WTC11 (cell line): ENCODE measurements around the gene GCHFR. TPM values are rescaled to one million over a fixed set of nuclear protein-coding genes. Genes with fewer than 3 reads are reported as not detected.

Source experiments
- ATAC-seq: fragments of 200-7000 bp; cut with Tn5 transposase; 2 replicates; pipeline ENCODE4 v1.10.0; 2021; ENCODE audit warnings: mild to moderate bottlenecking, moderate library complexity
- CTCF ChIA-PET: fragments of 300-600 bp; sonication (Branson Sonifier 250); formaldehyde crosslinking; loops from one replicate; lab custom pipeline; 2021; ENCODE audit warnings: antibody characterized with exemption; lab: Charles Lee
- POLR2A ChIA-PET: fragments of 350-600 bp; sonication (Branson Sonifier 250); formaldehyde crosslinking; loops from one replicate; lab custom pipeline; 2021; ENCODE audit warnings: antibody characterized with exemption; lab: Charles Lee
- DNase-seq: peaks from one replicate; pipeline ENCODE4 v3.0.0; 2021; ENCODE audit warnings: low spot score
- H3K27ac Mint-ChIP-seq: 2 replicates; pipeline ENCODE4 v1.8.0; 2021; ENCODE audit warnings: mixed read lengths
- H3K27me3 Mint-ChIP-seq: 2 replicates; pipeline ENCODE4 v1.8.0; 2021; ENCODE audit warnings: low read depth, mild to moderate bottlenecking, moderate library complexity, mixed read lengths
- H3K36me3 Mint-ChIP-seq: 2 replicates; pipeline ENCODE4 v1.8.0; 2021; ENCODE audit warnings: mixed read lengths
- H3K4me1 Mint-ChIP-seq: 2 replicates; pipeline ENCODE4 v1.8.0; 2022; ENCODE audit warnings: mixed read lengths
- H3K4me3 Mint-ChIP-seq: 2 replicates; pipeline ENCODE4 v1.8.0; 2021; ENCODE audit warnings: mild to moderate bottlenecking, moderate library complexity, mixed read lengths
- H3K9me3 Mint-ChIP-seq: 2 replicates; pipeline ENCODE4 v1.8.0; 2021; ENCODE audit warnings: mixed read lengths
- ELF4 ChIP-seq: sonication (generic); formaldehyde crosslinking; IDR thresholded peaks from 2 replicates; pipeline ENCODE4 v1.8.1; 2022; ENCODE audit warnings: low read depth, mild to moderate bottlenecking, moderate library complexity, missing genetic modification reagents
- EMX1 ChIP-seq: fragments of 250-450 bp; sonication (Bioruptor Pico); IDR thresholded peaks from 2 replicates; pipeline ENCODE4 v1.8.0; 2021; ENCODE audit warnings: mild to moderate bottlenecking
- GABPB1 ChIP-seq: sonication (generic); formaldehyde crosslinking; IDR thresholded peaks from 2 replicates; pipeline ENCODE4 v1.8.1; 2023; ENCODE audit warnings: mild to moderate bottlenecking, missing genetic modification reagents
- KAT7 ChIP-seq: sonication (generic); formaldehyde crosslinking; IDR thresholded peaks from 2 replicates; pipeline ENCODE4 v1.8.1; 2023; ENCODE audit warnings: missing genetic modification reagents, mild to moderate bottlenecking, borderline replicate concordance
- NFYB ChIP-seq: sonication (generic); formaldehyde crosslinking; conservative IDR thresholded peaks from 2 replicates; pipeline ENCODE4 v1.8.0; 2022; ENCODE audit warnings: low read depth, missing genetic modification reagents
- SOX15 ChIP-seq: fragments of 250-450 bp; sonication (Bioruptor Pico); IDR thresholded peaks from 2 replicates; pipeline ENCODE4 v1.9.0; 2021; ENCODE audit warnings: mild to moderate bottlenecking
- ZNF121 ChIP-seq: sonication (generic); formaldehyde crosslinking; IDR thresholded peaks from 2 replicates; pipeline ENCODE4 v1.8.0; 2023; ENCODE audit warnings: missing genetic modification reagents
- ZNF138 ChIP-seq: sonication (generic); formaldehyde crosslinking; conservative IDR thresholded peaks from 2 replicates; pipeline ENCODE4 v1.8.1; 2022; ENCODE audit warnings: mild to moderate bottlenecking, moderate library complexity, missing genetic modification reagents
- ZNF232 ChIP-seq: sonication (generic); formaldehyde crosslinking; IDR thresholded peaks from 2 replicates; pipeline ENCODE4 v1.8.0; 2022; ENCODE audit warnings: mild to moderate bottlenecking, missing genetic modification reagents
- total RNA-seq: library from RNA; stranded (reverse); gene quantifications from 3 replicates; pipeline ENCODE4 v1.2.3, GENCODE V29; 2021
- TF ChIP-seq, protein P1 (sequence below): sonication (generic); formaldehyde crosslinking; IDR thresholded peaks from 2 replicates; pipeline ENCODE4 v1.8.1; 2023; ENCODE audit warnings: mild to moderate bottlenecking, missing genetic modification reagents
- TF ChIP-seq, protein P2 (sequence below): sonication (generic); formaldehyde crosslinking; IDR thresholded peaks from 2 replicates; pipeline ENCODE4 v1.8.1; 2022; ENCODE audit warnings: low read depth, mild to moderate bottlenecking, moderate library complexity, missing genetic modification reagents, borderline replicate concordance
- TF ChIP-seq, protein P3 (sequence below): sonication (generic); formaldehyde crosslinking; IDR thresholded peaks from 2 replicates; pipeline ENCODE4 v1.8.0; 2023; ENCODE audit warnings: mild to moderate bottlenecking, missing genetic modification reagents
- TF ChIP-seq, protein P4 (sequence below): sonication (generic); formaldehyde crosslinking; IDR thresholded peaks from 2 replicates; pipeline ENCODE4 v1.8.0; 2022; ENCODE audit warnings: mild to moderate bottlenecking, missing genetic modification reagents
- TF ChIP-seq, protein P5 (sequence below): fragments of 250-450 bp; sonication (Bioruptor Pico); IDR thresholded peaks from 2 replicates; pipeline ENCODE4 v1.8.0; 2021; ENCODE audit warnings: mild to moderate bottlenecking
- TF ChIP-seq, protein P6 (sequence below): sonication (generic); formaldehyde crosslinking; IDR thresholded peaks from 2 replicates; pipeline ENCODE4 v1.8.1; 2022; ENCODE audit warnings: mild to moderate bottlenecking, moderate library complexity, missing genetic modification reagents
- TF ChIP-seq, protein P7 (sequence below): sonication (generic); formaldehyde crosslinking; IDR thresholded peaks from 2 replicates; pipeline ENCODE4 v1.8.0; 2022; ENCODE audit warnings: mild to moderate bottlenecking, missing genetic modification reagents
- TF ChIP-seq, protein P8 (sequence below): sonication (generic); formaldehyde crosslinking; IDR thresholded peaks from 2 replicates; pipeline ENCODE4 v1.8.1; 2023; ENCODE audit warnings: mild to moderate bottlenecking, missing genetic modification reagents, moderate library complexity

The GCHFR gene
- total RNA-seq, 1 experiment from 2014 or later, result 42.3 TPM

DNA sequence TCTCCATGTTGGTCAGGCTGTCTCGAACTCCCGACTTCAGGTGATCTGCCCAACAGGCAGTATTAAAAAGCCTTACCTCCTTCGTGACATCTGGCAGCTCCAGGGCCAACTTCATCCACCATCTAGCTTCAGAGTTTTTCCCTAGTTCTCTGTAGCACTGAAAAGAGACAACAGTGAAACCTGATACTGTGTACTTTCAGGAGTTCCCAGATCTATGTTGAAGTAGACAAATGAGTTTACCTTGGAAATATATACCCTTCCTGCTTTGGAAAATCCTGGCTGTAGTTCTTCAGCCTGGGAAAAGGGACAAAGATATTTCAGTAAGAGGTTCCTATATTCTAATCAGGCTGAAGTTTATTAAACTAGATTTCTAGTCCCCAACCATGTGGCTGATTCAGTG is 26.8 kb upstream of the GCHFR start (continued):
- TF ChIP-seq, protein P1, sequence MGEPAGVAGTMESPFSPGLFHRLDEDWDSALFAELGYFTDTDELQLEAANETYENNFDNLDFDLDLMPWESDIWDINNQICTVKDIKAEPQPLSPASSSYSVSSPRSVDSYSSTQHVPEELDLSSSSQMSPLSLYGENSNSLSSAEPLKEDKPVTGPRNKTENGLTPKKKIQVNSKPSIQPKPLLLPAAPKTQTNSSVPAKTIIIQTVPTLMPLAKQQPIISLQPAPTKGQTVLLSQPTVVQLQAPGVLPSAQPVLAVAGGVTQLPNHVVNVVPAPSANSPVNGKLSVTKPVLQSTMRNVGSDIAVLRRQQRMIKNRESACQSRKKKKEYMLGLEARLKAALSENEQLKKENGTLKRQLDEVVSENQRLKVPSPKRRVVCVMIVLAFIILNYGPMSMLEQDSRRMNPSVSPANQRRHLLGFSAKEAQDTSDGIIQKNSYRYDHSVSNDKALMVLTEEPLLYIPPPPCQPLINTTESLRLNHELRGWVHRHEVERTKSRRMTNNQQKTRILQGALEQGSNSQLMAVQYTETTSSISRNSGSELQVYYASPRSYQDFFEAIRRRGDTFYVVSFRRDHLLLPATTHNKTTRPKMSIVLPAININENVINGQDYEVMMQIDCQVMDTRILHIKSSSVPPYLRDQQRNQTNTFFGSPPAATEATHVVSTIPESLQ, result no peak
- TF ChIP-seq ZNF138, result no peak
- TF ChIP-seq ZNF121 (CRISPR knock-in tag), result no peak
- TF ChIP-seq, protein P2, sequence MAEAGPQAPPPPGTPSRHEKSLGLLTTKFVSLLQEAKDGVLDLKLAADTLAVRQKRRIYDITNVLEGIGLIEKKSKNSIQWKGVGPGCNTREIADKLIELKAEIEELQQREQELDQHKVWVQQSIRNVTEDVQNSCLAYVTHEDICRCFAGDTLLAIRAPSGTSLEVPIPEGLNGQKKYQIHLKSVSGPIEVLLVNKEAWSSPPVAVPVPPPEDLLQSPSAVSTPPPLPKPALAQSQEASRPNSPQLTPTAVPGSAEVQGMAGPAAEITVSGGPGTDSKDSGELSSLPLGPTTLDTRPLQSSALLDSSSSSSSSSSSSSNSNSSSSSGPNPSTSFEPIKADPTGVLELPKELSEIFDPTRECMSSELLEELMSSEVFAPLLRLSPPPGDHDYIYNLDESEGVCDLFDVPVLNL, result no peak

DNA sequence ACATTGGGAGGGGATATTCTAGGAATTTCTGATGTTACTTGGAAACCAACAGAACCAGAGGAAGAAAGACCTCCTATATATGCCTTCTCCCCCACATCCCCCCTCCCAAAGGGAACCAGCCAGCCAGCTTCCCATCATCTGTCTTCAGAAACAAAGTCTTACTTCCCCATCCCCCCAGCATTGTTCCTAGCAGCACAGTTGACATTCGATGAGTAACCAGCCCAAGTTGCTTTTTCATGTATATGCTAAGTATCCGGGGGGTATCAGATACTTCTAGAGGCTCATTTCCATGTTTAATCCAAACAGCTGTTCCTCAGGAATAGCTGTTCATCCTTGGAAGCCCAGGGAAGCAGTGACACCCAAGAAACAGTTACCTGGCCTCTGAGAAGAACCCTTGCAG is 24.8 kb upstream of the GCHFR start:
- CTCF ChIA-PET, result interaction anchor here (0.9 to 3.2 kb wide), 26 partner anchors 8 to 492 kb away, joined by 3 to 16 read pairs (median 4); partner anchors contain the start of genes CHP1, DNAJC17, EXD1 and GCHFR
- POLR2A ChIA-PET, result interaction anchor here (0.6 to 1.8 kb wide), 4 partner anchors 25 to 62 kb away, joined by 3 to 8 read pairs (median 4); partner anchors contain the start of gene GCHFR
- Mint-ChIP-seq H3K27me3 (no peaks in the 10 kb centered on the region), H3K4me1 (peaks cover 43% of the 10 kb centered on the region), H3K4me3 (peak overlapping the region; percentile 13; the same call in 1 of the 2 replicates), H3K27ac (peak overlapping the region; percentile 91), H3K9me3 (no peaks in the 10 kb centered on the region), H3K36me3 (peaks cover 29% of the 10 kb centered on the region)
- DNase-seq, result peak; percentile 20
- peak; percentile 63 for ATAC-seq
- TF ChIP-seq, protein P3, sequence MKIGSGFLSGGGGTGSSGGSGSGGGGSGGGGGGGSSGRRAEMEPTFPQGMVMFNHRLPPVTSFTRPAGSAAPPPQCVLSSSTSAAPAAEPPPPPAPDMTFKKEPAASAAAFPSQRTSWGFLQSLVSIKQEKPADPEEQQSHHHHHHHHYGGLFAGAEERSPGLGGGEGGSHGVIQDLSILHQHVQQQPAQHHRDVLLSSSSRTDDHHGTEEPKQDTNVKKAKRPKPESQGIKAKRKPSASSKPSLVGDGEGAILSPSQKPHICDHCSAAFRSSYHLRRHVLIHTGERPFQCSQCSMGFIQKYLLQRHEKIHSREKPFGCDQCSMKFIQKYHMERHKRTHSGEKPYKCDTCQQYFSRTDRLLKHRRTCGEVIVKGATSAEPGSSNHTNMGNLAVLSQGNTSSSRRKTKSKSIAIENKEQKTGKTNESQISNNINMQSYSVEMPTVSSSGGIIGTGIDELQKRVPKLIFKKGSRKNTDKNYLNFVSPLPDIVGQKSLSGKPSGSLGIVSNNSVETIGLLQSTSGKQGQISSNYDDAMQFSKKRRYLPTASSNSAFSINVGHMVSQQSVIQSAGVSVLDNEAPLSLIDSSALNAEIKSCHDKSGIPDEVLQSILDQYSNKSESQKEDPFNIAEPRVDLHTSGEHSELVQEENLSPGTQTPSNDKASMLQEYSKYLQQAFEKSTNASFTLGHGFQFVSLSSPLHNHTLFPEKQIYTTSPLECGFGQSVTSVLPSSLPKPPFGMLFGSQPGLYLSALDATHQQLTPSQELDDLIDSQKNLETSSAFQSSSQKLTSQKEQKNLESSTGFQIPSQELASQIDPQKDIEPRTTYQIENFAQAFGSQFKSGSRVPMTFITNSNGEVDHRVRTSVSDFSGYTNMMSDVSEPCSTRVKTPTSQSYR (CRISPR knock-in tag), result 0 out of 2 replicates have a peak, but pooled peaks have one; percentile 26
- no peak for TF ChIP-seq SOX15 (CRISPR knock-in tag)
- TF ChIP-seq, protein P4, sequence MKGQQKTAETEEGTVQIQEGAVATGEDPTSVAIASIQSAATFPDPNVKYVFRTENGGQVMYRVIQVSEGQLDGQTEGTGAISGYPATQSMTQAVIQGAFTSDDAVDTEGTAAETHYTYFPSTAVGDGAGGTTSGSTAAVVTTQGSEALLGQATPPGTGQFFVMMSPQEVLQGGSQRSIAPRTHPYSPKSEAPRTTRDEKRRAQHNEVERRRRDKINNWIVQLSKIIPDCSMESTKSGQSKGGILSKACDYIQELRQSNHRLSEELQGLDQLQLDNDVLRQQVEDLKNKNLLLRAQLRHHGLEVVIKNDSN (CRISPR knock-in tag), result no peak

DNA sequence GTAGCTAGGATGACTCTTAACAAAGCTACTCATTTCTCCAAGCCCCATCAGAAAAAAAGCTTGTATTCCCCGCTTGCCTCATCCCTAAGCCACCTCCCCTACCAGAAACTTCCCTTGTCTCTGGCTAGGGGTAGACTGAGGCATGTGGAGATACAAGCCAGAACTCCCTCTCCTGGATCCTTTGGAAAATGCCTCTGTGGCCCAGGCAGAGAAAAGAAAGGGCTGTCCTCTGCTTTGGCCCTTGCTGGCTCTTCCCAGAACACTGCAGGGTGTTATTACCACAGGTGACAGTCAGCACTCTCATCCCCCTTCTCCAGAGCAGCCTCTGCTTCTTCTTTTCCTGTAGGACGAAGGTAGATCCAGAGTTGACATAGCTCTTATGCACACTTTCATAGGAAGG is 24.0 kb upstream of the GCHFR start:
- CTCF ChIA-PET, result interaction anchor here (0.9 to 3.2 kb wide), 24 partner anchors 8 to 491 kb away, joined by 3 to 16 read pairs (median 4); partner anchors contain the start of genes CHP1, DNAJC17, EXD1 and GCHFR
- no peak for DNase-seq
- H3K27ac Mint-ChIP-seq, result peak overlapping the region; percentile 91
- no peak overlapping the region for H3K4me3 Mint-ChIP-seq
- peaks cover 25% of the 10 kb centered on the region for H3K36me3 Mint-ChIP-seq
- peaks cover 43% of the 10 kb centered on the region for H3K4me1 Mint-ChIP-seq
- POLR2A ChIA-PET, result interaction anchor here (0.5 to 0.6 kb wide), 3 partner anchors 38 to 150 kb away, joined by 3 to 9 read pairs (median 4); no protein-coding TSS in a partner anchor
- no peaks in the 10 kb centered on the region for H3K9me3 Mint-ChIP-seq
- ATAC-seq, result peak; percentile 62
- H3K27me3 Mint-ChIP-seq, result no peaks in the 10 kb centered on the region
- TF ChIP-seq EMX1, result no peak
- TF ChIP-seq ZNF232 (CRISPR knock-in tag), result no peak
- TF ChIP-seq, protein P5, sequence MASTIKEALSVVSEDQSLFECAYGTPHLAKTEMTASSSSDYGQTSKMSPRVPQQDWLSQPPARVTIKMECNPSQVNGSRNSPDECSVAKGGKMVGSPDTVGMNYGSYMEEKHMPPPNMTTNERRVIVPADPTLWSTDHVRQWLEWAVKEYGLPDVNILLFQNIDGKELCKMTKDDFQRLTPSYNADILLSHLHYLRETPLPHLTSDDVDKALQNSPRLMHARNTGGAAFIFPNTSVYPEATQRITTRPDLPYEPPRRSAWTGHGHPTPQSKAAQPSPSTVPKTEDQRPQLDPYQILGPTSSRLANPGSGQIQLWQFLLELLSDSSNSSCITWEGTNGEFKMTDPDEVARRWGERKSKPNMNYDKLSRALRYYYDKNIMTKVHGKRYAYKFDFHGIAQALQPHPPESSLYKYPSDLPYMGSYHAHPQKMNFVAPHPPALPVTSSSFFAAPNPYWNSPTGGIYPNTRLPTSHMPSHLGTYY (CRISPR knock-in tag), result no peak
- TF ChIP-seq, protein P6, sequence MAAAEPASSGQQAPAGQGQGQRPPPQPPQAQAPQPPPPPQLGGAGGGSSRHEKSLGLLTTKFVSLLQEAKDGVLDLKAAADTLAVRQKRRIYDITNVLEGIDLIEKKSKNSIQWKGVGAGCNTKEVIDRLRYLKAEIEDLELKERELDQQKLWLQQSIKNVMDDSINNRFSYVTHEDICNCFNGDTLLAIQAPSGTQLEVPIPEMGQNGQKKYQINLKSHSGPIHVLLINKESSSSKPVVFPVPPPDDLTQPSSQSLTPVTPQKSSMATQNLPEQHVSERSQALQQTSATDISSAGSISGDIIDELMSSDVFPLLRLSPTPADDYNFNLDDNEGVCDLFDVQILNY (CRISPR knock-in tag), result no peak
- TF ChIP-seq, protein P7, sequence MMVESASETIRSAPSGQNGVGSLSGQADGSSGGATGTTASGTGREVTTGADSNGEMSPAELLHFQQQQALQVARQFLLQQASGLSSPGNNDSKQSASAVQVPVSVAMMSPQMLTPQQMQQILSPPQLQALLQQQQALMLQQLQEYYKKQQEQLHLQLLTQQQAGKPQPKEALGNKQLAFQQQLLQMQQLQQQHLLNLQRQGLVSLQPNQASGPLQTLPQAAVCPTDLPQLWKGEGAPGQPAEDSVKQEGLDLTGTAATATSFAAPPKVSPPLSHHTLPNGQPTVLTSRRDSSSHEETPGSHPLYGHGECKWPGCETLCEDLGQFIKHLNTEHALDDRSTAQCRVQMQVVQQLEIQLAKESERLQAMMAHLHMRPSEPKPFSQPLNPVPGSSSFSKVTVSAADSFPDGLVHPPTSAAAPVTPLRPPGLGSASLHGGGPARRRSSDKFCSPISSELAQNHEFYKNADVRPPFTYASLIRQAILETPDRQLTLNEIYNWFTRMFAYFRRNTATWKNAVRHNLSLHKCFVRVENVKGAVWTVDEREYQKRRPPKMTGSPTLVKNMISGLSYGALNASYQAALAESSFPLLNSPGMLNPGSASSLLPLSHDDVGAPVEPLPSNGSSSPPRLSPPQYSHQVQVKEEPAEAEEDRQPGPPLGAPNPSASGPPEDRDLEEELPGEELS, result no peak
- no peak for TF ChIP-seq KAT7 (CRISPR knock-in tag)
- TF ChIP-seq, protein P8, sequence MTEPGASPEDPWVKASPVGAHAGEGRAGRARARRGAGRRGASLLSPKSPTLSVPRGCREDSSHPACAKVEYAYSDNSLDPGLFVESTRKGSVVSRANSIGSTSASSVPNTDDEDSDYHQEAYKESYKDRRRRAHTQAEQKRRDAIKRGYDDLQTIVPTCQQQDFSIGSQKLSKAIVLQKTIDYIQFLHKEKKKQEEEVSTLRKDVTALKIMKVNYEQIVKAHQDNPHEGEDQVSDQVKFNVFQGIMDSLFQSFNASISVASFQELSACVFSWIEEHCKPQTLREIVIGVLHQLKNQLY (CRISPR knock-in tag), result no peak
- no peak for TF ChIP-seq SOX15 (CRISPR knock-in tag)
- no peak for TF ChIP-seq ELF4 (CRISPR knock-in tag)
- TF ChIP-seq NFYB, result no peak
- no peak for TF ChIP-seq GABPB1 (CRISPR knock-in tag)
